Stimulated activated CD8-positive, alpha-beta memory T cell treated with anti-CD3 and anti-CD28 coated beads, Interleukin-4, amount 100 ng/mL, for 1 hour (primary cell): ENCODE results near the gene SMIM29.
A peak's percentile ranks its signal among the peaks of the same experiment; 100 is the strongest.

Experiments
- DNase-seq, 2 donors: peaks; one replicate each; pipeline ENCODE4 v3.0.0-alpha.2; 2020; ENCODE audit warnings: low read depth in 2 of 2, low spot score in 1 of 2

Gene SMIM29

GRCh38 chr6:34241351-34242215 is 7.2 kb downstream of the SMIM29 start:
- no peak for DNase-seq

GRCh38 chr6:34240329-34241248 is 8.2 kb downstream of the SMIM29 start:
- DNase-seq = no peak

GRCh38 chr6:34239893-34240292 is 8.9 kb downstream of the SMIM29 start:
- no peak for DNase-seq

- DNase-seq = no peak
These were observed 9.3 kb downstream of the SMIM29 start for GRCh38 chr6:34239500-34239825.

GRCh38 chr6:34238585-34239499 is 10.0 kb downstream of the SMIM29 start:
- no peak for DNase-seq

- DNase-seq = no peak
These were observed 10.9 kb downstream of the SMIM29 start for GRCh38 chr6:34237722-34238584.

- DNase-seq = no peak
These were observed 11.5 kb downstream of the SMIM29 start for GRCh38 chr6:34237316-34237721.

- DNase-seq = peak; percentile 79 to 84
These were observed 12.1 kb downstream of the SMIM29 start, which contains the start of gene HMGA1 for GRCh38 chr6:34236443-34237315. TSS of gene HMGA1 (plus strand) at chr6:34236873. CDS start at chr6:34240781, 3,908 bp downstream.

GRCh38 chr6:34236131-34236442 is 12.7 kb downstream of the SMIM29 start:
- no peak for DNase-seq

GRCh38 chr6:34235307-34236130 is 13.3 kb downstream of the SMIM29 start:
- DNase-seq = peak in 1 of 2 donors; percentile 50

GRCh38 chr6:34234667-34235306 is 14.0 kb downstream of the SMIM29 start:
- DNase-seq = no peak

- DNase-seq = no peak
These were observed 14.9 kb downstream of the SMIM29 start for GRCh38 chr6:34233867-34234266.

- DNase-seq = no peak
These were observed 15.9 kb downstream of the SMIM29 start for GRCh38 chr6:34232901-34233300.

GRCh38 chr6:34231566-34232336 is 17.1 kb downstream of the SMIM29 start:
- no peak for DNase-seq

GRCh38 chr6:34230653-34231371 is 18.0 kb downstream of the SMIM29 start:
- no peak for DNase-seq

- DNase-seq = no peak
These were observed 18.9 kb downstream of the SMIM29 start for GRCh38 chr6:34229877-34230276.
